GM04504 (cell line): ENCODE data around the gene CPNE6.
A peak's percentile ranks its signal among the peaks of the same experiment; 100 is the strongest.
"Not testable (repeated sequence)": the region's sequence is repeated elsewhere in the genome, so short reads cannot be mapped to it uniquely, and the experiment has no call there.

Source experiments
- DNase-seq: peaks from one replicate; pipeline ENCODE4 v3.0.0-alpha.2; 2012; ENCODE audit warnings: low read depth

Gene CPNE6

DNA sequence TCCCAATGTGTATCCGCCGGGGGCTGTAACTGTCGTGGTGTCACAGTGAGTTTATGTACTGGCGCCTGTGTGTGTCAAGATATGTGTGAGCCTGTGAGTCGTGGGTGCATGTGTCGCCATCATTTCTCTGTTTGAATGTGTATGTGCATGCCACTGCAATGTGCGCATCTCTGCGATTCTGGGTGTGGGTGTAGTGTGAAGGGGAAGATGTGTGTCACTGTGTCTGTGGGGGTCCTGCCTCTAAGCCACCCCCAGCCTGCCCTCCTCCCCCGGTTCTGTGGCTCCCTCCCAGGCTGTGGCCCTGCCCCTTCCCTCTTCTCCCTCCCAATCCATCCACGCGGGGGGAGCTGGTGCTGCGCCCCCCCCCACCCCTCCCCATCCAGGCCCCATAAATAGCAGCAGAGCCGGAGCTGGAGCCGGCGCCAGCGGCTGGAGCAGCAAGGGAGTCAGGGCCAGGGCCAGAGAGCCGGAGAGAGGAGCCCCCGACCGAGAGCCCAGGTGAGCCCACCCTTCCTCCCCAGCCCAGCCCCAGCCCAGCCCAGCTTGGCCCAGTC, at the start of gene CPNE6:
Gene CPNE6 (plus strand): TSS at position 419 of the 554 bp plus-strand sequence. CDS start 1,375 bp downstream, outside the sequence.
- DNase-seq = no peak

DNA sequence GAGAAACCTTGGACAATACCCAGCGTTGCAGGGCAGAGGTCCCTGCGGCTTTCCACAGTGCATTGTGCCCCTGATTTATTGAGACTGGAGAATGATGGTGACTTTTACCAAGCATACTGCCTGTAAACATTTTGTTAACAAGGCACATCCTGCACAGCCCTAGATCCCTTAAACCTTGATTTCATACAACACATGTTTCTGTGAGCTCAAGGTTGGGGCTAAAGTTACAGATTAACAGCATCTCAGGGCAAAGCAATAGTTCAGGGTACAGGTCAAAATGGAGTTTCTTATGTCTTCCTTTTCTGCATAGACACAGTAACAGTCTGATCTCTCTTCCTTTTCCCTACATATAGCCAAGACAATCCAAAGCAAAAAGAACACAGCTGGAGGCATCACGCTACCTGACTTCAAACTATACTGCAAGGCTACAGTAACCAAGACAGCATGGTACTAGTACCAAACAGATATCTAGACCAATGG, 46.4 kb upstream of the CPNE6 start:
- not testable (repeated sequence) for DNase-seq

DNA sequence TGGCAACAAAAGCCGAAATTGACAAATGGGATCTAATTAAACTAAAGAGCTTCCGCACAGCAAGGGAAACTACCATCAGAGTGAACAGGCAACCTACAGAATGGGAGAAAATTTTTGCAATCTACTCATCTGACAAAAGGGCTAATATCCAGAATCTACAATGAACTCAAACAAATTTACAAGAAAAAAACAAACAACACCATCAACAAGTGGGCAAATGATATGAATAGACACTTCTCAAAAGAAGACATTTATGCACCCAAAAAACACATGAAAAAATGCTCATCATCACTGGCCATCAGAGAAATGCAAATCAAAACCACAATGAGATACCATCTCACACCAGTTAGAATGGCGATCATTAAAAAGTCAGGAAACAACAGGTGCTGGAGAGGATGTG, 41.7 kb upstream of the CPNE6 start:
- DNase-seq = not testable (repeated sequence)

DNA sequence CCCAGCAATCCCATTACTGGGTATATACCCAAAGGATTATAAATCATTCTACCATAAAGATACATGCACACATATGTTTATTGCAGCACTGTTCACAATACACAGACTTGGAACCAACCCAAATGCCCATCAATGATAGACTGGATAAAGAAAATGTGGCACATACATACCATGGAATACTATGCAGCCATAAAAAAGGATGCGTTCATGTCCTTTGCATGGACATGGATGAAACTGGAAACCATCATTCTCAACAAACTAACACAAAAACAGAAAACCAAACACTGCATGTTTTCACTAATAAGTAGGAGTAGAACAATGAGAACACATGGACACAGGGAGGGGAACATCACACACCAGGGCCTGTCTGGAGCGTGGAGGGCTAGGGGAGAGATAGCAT, 40.0 kb upstream of the CPNE6 start:
- not testable (repeated sequence) for DNase-seq

DNA sequence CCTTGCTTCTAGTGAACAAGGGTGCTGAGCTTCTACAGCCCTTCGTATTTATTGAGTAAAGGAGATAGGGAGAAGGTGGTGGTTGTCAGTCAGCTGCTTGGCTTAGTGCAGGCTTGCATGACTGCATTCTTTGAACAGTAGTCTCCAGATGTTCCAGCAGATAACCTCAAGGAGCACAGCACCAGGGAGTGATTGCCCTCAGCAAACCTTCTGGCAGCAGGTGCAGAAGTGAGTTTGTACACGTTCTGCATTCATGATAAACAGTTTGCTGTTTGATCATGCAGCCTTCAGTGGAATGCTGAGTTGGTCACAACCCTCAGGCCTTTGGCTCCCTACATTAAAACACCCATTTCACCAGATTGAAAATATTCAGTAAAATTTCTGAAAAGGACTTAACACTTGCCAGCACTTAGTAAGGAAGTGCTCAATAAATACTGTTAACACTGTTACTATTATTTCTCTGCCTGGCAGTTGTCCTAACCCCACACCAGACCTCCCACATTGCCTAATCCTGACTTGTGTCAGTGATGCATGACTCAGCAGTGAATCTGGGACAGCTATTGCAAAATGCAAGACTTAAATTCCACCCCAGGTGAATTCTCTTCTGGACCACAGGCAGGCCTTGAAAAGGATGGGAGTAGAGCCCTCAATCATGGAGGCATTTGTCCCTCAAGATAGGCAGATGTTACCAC, 38.5 kb upstream of the CPNE6 start:
- peak; percentile 68 for DNase-seq

DNA sequence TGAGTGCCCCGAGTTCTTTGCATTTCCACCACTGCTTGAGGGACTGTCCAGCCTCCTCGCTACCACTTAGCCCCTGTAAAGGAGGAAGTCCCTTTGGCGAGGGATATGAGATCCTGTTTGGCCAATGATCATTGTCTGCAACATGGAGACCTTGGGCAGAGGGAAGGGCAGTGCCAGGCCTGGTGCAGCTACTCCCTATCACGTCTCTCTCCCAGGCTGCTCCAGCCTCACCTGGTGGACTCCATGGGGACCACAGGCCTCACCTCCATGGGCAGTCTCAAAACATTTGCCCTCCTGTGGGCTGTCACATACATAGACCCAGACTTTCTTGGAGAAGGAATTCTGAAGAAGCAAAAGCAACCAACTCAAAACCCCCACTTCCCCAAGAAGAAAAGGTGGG, 35.6 kb upstream of the CPNE6 start:
- DNase-seq = not testable (repeated sequence)

DNA sequence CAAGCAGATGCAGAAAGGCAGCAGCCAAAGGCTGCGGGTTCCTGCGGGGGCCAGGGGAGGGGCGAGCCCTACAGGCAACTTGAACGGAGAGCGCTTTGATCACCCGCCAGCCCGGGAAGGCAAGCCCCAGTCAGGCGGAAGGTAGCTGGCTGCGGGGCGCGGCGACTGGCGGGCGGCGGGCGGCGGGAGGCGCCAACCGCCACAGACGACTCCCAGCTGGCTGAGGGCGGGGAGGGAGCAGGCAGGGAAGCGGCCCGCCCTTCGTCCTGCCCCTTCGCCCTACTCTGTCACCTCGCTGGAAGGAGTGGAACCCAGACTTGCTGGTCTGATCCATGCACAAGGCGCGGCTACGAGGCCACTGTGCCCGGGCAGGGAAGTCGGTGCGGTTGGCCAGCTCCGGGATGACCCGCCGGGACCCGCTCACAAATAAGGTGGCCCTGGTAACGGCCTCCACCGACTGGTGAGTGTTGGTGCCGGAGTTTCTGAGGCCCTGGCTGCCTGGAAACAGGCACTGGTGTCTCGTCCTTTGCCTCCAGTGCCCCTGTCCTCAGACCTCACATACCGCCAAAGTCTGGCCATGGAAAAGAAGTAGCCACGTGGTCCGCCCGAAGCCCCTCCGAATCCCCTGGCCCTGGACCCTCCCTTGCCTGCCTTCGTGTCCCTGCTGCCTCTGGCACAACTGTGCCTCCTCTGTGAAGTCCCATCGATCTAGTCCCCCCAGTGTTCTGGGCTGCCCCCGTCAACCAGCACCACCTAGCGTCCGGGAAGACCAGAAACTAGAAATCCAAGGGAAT, 35.0 kb upstream of the CPNE6 start:
- DNase-seq = no peak

DNA sequence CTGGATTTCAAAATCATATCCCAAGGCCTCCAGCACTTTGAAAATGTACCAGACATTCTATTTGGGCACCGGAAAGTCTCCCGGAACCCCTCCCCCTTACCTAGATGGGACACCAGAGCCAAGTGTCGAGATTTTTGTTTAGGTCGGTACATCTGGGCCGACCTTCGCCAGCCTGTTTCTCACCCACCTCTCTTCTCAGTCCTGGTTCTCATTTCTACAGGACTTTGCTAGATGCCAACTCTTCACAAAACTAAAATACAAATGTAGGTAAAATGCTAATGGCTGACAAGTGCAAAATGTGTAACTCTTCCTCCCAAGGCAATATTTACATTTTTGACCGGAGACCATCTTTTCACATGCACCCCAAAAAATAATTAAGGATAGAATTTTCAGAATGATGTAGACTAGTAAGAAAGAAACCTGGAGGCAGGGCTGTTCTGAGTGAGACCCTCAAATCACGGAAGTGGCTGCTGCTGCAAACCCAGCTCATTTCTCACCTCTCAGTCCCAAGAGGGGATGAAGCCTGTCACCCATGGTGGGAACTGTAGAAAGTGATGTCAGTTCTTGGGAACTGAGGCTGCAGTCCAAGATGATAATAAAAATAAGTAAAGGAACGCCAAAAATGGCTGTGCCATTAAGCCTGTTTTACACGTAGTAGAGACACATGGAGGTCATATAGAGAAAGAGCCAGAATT, 34.3 kb upstream of the CPNE6 start:
- DNase-seq = not testable (repeated sequence)

DNA sequence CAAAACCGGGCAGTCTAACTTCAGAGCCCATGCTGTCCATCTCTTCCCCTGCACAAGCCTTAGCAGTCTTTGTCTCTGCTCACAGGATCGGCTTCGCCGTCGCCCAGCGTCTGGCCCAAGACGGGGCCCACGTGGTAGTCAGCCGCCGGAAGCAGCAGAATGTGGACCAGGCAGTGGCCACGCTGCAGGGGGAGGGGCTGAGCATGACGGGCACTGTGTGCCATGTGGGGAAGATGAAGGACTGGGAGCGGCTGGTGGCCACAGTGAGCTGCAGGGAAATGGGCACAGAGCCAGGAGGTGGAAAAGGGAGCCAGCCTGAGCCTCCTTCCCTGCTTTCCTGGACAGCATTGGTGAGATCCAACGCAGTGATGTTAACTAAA, 33.7 kb upstream of the CPNE6 start:
- DNase-seq = no peak

DNA sequence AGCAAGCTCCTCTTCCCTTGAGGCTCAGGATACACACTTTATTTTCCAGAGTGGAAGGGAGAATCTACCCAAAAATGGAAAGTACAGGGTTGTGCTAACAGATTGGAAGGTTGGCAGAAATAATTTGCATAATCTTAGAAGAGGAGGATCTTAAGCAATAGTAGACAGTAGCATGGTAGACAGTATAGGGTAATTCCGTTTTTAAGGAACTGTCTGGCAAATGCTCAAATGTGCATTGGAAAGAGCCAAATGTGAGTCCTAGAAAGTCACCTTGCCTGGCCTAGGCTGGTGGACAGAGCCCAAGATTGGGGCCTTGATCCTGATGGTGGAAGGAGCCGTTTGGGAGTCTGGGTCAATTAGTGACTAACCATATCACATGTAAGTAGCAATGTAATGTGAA, 32.7 kb upstream of the CPNE6 start:
- DNase-seq = no peak

DNA sequence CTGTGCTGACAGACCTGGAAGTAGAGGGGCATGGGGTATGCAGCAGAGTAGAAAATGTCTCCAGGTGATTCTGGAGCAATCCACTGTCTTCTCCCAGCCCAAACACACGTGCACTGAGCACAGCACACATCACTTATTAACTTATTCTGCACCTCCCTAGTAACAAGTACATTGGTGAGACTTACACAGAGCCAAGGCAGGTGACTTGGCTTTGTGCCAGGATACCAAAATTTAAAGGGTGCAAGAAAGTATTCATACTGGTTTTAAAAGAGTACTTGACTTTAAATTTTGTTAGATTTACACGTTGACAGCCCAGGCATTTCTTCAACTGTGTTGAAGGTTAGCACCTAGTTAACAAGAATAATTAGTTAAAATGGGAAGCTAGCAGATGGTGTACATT, 30.7 kb upstream of the CPNE6 start:
- DNase-seq = no peak

DNA sequence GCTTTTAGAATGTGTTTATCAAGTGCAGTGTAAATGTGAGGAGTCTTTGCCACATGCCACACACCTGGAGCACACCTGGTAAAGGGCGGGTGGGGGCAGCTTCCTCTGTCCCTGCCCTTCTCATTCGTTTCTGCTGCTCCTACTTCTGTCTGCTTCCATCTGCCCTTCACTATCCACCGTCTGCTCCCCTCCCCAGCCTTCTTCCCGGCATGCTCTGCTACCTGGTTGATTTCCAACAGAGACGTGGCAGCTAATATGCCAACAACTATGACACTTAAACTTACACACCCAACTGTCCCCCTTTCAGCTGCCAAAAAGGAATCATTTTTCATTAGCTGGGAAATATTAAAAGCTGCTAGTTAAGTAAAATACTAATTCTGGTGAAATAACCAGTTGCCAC, 28.6 kb upstream of the CPNE6 start:
- DNase-seq = no peak

DNA sequence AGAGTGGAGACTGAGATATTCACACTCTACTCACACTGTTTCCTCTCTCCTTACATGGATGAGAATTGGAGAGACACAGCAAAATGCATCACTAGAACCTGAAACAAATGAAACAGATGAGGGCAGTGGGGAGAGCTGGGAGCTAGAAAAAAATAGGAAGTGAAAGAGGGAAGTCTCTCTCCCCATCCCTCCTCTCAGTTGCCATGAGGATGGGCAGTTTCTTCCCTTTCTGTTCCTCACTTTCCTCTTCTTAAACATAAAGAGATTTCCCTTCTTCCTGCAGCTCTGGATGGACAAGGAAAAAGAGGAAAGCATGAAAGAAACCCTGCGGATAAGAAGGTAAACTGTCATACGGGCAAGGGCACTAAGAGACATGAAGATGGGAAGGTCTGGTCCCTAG, 22.4 kb upstream of the CPNE6 start:
- DNase-seq = not testable (repeated sequence)

DNA sequence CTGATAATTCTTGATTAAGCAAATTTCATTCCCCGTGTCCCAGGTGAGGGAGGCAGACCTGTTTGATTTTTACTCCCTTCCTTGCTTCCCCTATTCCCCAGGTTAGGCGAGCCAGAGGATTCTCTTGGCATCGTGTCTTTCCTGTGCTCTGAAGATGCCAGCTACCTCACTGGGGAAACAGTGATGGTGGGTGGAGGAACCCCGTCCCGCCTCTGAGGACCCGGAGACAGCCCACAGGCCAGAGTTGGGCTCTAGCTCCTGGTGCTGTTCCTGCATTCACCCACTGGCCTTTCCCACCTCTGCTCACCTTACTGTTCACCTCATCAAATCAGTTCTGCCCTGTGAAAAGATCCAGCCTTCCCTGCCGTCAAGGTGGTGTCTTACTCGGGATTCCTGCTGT, 20.6 kb upstream of the CPNE6 start:
- not testable (repeated sequence) for DNase-seq

DNA sequence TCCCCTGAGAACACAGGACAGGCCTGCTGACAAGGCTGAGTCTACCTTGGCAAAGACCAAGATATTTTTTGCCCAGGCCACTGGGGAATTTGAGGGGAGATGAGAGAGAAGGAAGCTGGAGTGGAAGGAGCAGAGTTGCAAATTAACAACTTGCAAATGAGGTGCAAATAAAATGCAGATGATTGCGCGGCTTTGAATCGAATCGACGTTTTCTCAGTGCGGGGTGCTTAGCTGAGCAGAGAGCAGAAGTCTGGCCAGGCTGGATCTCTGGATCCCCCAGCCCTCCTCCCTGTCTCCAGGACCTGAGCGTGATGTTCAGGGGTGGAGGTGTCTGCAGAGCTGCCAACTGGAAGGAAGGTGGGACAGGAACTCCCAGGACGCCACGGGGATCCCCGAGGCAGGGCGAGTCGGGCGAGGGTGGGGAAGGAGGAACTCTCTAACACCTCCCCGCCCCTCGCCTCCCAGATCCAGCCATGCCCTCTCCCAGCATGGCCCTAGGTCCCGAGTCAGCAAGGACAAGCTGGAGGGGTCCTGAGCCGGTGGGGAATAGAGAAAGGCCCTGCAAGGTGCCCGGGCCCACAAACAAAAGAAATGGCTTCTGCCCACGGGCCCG, 20.1 kb upstream of the CPNE6 start:
- no peak for DNase-seq

DNA sequence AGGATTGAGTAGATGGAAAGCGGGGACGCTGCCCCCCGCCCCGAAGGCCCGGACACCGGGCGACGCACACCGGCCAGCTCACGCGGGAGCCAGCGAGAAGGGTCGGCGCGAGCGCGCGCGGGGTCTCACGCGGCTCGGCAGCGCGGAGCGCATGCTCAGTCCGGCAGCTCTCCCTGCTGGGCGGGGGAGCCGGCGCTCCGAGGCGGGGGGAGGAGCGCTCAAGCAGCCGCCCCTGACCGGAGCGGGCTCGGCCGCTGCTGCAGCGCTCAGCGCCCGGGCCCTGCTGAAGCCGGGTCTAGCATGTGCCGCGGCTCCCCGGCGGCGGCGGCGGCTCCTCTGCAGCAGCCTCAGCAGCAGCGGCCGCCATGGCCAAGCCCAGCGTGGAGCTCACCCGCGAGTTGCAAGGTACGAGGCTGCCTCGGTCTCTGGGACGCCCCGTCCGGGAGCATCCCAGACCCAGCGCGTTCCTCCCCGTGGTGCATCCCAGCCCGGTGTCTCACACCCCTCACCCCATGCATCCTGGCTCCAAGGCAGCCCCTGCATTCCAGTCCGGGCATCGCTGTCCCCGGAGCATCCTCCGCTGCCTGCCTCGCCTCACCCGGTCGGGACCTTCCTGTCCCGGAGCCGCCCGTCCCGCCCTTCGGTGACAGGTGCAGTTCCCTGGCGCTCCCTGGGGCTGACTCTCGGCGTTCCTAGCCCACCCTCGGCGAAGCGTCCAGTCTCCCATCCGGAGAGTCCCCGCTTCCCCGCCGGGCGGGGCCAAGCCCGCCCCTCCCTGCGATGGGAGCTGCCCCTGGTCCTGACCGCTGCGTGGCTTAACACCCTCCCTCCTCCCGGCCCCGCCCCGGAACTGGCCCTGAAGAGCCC, 19.3 kb upstream of the CPNE6 start, which contains the start of gene CARMIL3:
Gene CARMIL3 (plus strand): TSS at position 221 of the 867 bp plus-strand sequence. CDS start 145 bp downstream, at position 366.
- no peak for DNase-seq

DNA sequence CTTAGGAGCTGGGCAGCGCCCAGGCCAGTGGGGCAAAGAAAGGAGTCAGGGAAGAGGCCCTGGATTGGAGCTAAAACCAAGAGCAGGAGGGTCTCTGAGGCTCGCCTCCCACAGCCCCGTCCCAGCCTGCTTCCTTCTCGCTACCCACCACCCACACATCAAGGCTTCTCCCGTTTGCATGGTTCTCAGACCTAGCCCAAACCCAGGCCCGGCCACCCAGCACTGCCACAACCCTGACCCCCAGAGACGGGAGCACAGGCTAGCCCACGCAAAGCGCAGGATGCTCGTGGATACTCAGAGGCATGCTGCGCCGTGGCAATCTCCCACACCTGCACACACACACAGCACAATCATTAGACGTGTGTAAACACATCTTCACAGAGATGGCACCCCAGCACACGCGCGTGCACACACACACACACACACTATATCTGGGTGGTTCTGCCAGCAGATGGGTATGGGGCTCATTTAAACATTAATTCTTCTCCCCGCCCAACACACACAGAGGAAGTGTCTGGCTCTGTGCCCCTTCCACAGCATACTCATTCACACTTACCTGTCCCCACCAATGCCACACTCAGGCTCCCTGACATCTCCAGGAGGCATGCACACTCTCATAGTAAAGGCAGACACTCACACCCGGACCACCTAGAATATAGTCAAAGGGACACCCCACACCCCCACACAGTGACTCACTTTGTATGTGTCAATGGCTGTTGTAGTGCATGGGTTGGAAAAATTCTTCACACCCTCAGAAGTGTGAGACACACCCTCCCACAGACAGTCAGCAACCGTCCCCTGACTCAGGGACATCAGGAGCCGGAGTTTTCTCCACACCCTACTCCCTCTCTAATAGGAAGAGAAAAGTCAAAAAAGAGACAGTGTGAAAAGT, 18.5 kb upstream of the CPNE6 start:
- DNase-seq = no peak

DNA sequence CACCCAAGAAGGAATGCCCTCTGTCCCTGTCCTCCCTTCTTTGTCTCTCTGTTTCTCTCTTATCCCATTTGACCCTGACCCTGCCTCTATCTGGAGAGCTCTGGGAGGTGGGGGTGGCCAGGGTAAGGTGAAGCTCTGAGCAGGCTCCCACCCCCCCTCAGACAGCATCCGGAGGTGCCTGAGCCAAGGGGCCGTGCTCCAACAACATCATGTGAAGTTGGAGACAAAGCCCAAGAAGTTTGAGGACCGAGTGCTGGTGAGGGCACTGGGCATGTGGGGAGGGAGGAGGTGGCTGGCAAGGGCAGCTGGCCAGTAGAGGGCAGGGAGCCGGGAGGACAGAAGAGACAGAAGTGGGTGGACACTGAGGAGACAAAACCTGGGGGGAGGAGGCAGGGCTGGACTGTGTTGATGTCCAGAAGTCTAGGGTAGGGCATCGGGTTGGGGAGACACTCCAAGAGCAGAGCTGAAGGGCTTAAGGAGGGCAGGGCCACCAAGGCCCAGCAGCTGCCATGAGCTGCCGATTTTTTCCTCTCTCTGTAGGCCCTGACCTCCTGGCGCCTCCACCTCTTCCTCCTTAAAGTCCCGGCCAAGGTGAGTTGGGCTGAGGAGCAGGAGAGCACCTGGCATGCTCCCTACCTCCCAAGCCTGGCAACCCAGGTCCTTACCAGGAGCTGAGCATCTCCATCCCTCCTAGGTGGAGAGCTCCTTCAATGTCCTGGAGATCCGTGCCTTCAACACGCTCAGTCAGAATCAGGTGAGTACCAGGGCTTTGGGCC, 17.6 kb upstream of the CPNE6 start:
- DNase-seq = no peak

DNA sequence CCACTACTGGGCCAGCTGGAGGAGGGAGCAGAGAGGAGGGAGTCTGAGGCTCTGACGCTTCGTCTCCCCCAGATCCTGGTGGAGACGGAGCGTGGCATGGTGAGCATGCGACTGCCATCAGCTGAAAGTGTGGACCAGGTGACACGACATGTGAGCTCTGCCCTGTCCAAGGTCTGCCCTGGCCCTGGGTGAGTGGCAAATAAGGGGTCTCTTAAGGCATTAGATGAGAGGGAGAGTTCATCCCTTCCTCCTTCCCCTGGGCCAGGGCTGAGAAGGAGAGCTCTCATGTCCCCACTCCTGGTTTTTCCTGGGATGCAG, 17.1 kb upstream of the CPNE6 start:
- DNase-seq = no peak
